HepG2 (cell line): ENCODE results near the gene TESK1.

Source experiments
- CHCHD3 ChIP-seq: sonication (generic); formaldehyde crosslinking; IDR thresholded peaks from 2 replicates; pipeline ENCODE4 v1.8.0; 2022; ENCODE audit warnings: mild to moderate bottlenecking, missing genetic modification reagents, moderate library complexity
- CTCF ChIP-seq: sonication (generic); formaldehyde crosslinking; IDR thresholded peaks from 2 replicates; pipeline ENCODE4 v1.5.0; 2020; ENCODE audit warnings: mild to moderate bottlenecking, missing genetic modification reagents, moderate library complexity
- ISX ChIP-seq: sonication (generic); formaldehyde crosslinking; conservative IDR thresholded peaks from 2 replicates; pipeline ENCODE4 v1.5.0; 2020; ENCODE audit warnings: missing genetic modification reagents
- KDM4B ChIP-seq: sonication (generic); formaldehyde crosslinking; IDR thresholded peaks from 2 replicates; pipeline ENCODE4 v1.4.0; 2020; ENCODE audit warnings: missing genetic modification reagents
- MEIS1 ChIP-seq: sonication (generic); formaldehyde crosslinking; IDR thresholded peaks from 2 replicates; pipeline ENCODE4 v1.9.0; 2021; ENCODE audit warnings: mild to moderate bottlenecking, missing genetic modification reagents, moderate library complexity, borderline replicate concordance
- PHF8 ChIP-seq: sonication (generic); formaldehyde crosslinking; IDR thresholded peaks from 2 replicates; pipeline ENCODE4 v1.5.0; 2020; ENCODE audit warnings: missing genetic modification reagents
- POLR2A ChIP-seq, 2 experiments: IDR thresholded peaks; 2 replicates each; pipeline ENCODE4 v1.6.1; 2011; ENCODE audit warnings: low read depth in 2 of 2, low read length in 2 of 2, mild to moderate bottlenecking in 1 of 2, moderate library complexity in 1 of 2; ENCODE audit not compliant: insufficient read depth in 1 of 2
- REL ChIP-seq: sonication (generic); formaldehyde crosslinking; conservative IDR thresholded peaks from 2 replicates; pipeline ENCODE4 v1.8.0; 2022; ENCODE audit warnings: mild to moderate bottlenecking, missing genetic modification reagents, moderate library complexity
- TAF15 ChIP-seq: fragments of 200-400 bp; formaldehyde crosslinking; IDR thresholded peaks from one replicate; pipeline ENCODE4 v1.6.1; 2018; ENCODE audit warnings: mild to moderate bottlenecking, low read depth, low read length; ENCODE audit not compliant: poor library complexity, severe bottlenecking
- U2AF2 ChIP-seq: fragments of 200-400 bp; formaldehyde crosslinking; IDR thresholded peaks from 2 replicates; pipeline ENCODE4 v1.6.1; 2017; ENCODE audit warnings: low read depth, mild to moderate bottlenecking, low read length

DNA sequence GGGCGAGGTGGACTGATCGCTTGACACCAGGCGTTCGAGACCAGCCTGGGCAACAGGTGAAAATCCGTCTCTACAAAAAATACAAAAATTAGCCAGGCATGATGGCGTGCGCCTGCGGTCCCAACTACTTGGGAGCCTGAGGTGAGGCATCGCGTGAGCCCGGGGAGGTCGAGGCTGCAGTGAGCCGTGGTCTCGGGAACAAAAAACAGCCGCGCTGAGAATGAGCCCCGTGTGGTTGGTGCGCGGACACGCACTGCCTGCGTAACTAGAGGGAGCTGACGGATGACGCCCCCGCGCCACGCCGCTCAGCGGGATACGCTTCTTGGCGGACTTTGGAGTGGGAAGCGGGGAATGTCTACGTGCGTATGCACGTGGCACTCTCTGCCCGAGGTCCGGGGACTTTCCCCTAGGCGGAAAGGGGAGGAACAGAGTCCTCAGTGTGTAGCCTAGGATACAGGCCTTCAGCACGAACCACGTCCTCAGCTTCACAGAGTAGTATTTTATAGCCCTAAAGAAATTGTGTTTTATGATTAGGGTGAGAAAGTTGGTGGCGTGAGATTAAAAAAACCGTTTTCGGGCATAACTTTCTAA is 52.6 kb downstream of the TESK1 start, which contains the start of gene RMRP:
- TF ChIP-seq U2AF2 (no peak), CHCHD3 (CRISPR knock-in tag) (peak; percentile 56; the same call in 1 of the 2 replicates), TAF15 (peak; percentile 71), REL (CRISPR knock-in tag) (peak; percentile 88; the same call in 1 of the 2 replicates), ISX (CRISPR knock-in tag) (peak; percentile 94; the same call in 1 of the 2 replicates), MEIS1 (CRISPR knock-in tag) (peak; percentile 91), KDM4B (CRISPR knock-in tag) (peak; percentile 92), PHF8 (CRISPR knock-in tag) (peak; percentile 22; the same call in 1 of the 2 replicates), CTCF (peak; percentile 65), POLR2A (IDR thresholded peaks at IDR 0.05; ENCODE audit: insufficient read depth in 1 of 2, low read depth in 2 of 2, low read length in 2 of 2) (peak in 1 of 2 experiments; percentile 74; a peak in 1 of 4 replicates)
